ENCODE measurements around the gene CAPZA2.

CAPZA2 gene

GRCh38 chr7:116851175-116851574, 11.2 kb upstream of the CAPZA2 start:
- Histone ChIP-seq H3K36me3 (ENCODE audit: insufficient read depth, low read length) (no peaks in the 10 kb centered on the region), H3K4me3 (ENCODE audit: low read depth in 1 of 2, low read length in 2 of 2) (no peak overlapping the region), H3K27me3 (ENCODE audit: insufficient read depth, low read length, poor library complexity) (peaks cover 29% of the 10 kb centered on the region), H4K20me1 (ENCODE audit: insufficient read depth, low read length) (no peaks in the 10 kb centered on the region), H3K9me3 (ENCODE audit: insufficient read depth, low read length, severe bottlenecking) (no peaks in the 10 kb centered on the region), H3K9ac (ENCODE audit: low read depth, low read length) (no peak overlapping the region), H3K27ac (ENCODE audit: low read length) (no peak overlapping the region), H3K4me1 (ENCODE audit: insufficient read depth, low read length) (no peaks in the 10 kb centered on the region), H3K4me2 (ENCODE audit: insufficient read depth, low read length) (no peak overlapping the region), H2AFZ (ENCODE audit: low read depth, low read length) (no peak overlapping the region), H3K79me2 (ENCODE audit: insufficient read depth, low read length) (no peaks in the 10 kb centered on the region)
- ATAC-seq (ENCODE audit: insufficient read depth, low read depth) (no peak), DNase-seq (no peak)
- TF ChIP-seq EZH2 (IDR thresholded peaks at IDR 0.05; ENCODE audit: borderline replicate concordance, low read depth, low read length, severe bottlenecking): no peak
- TF ChIP-seq CTCF (IDR thresholded peaks at IDR 0.05; ENCODE audit: borderline replicate concordance, extremely low read depth, low read length, poor library complexity, severe bottlenecking): no peak

GRCh38 chr7:116851671-116852070, 10.7 kb upstream of the CAPZA2 start:
- Histone ChIP-seq H3K9ac (ENCODE audit: low read depth, low read length) (no peak overlapping the region), H3K9me3 (ENCODE audit: insufficient read depth, low read length, severe bottlenecking) (no peaks in the 10 kb centered on the region), H3K4me3 (ENCODE audit: low read depth in 1 of 2, low read length in 2 of 2) (no peak overlapping the region), H4K20me1 (ENCODE audit: insufficient read depth, low read length) (no peaks in the 10 kb centered on the region), H3K27ac (ENCODE audit: low read length) (no peak overlapping the region), H3K36me3 (ENCODE audit: insufficient read depth, low read length) (no peaks in the 10 kb centered on the region), H3K27me3 (ENCODE audit: insufficient read depth, low read length, poor library complexity) (peaks cover 33% of the 10 kb centered on the region), H3K79me2 (ENCODE audit: insufficient read depth, low read length) (no peaks in the 10 kb centered on the region), H3K4me2 (ENCODE audit: insufficient read depth, low read length) (no peak overlapping the region), H2AFZ (ENCODE audit: low read depth, low read length) (no peak overlapping the region), H3K4me1 (ENCODE audit: insufficient read depth, low read length) (no peaks in the 10 kb centered on the region)
- no peak for ATAC-seq (ENCODE audit: insufficient read depth, low read depth)
- no peak for DNase-seq
- TF ChIP-seq EZH2 (IDR thresholded peaks at IDR 0.05; ENCODE audit: borderline replicate concordance, low read depth, low read length, severe bottlenecking) (no peak), CTCF (IDR thresholded peaks at IDR 0.05; ENCODE audit: borderline replicate concordance, extremely low read depth, low read length, poor library complexity, severe bottlenecking) (no peak)

- no peaks in the 10 kb centered on the region for H3K4me1 ChIP-seq (ENCODE audit: insufficient read depth, low read length)
- TF ChIP-seq CTCF (IDR thresholded peaks at IDR 0.05; ENCODE audit: borderline replicate concordance, extremely low read depth, low read length, poor library complexity, severe bottlenecking) (no peak), EZH2 (IDR thresholded peaks at IDR 0.05; ENCODE audit: borderline replicate concordance, low read depth, low read length, severe bottlenecking) (no peak)
- no peak overlapping the region for H3K4me3 ChIP-seq (ENCODE audit: low read depth in 1 of 2, low read length in 2 of 2)
- no peak overlapping the region for H2AFZ ChIP-seq (ENCODE audit: low read depth, low read length)
- no peaks in the 10 kb centered on the region for H3K36me3 ChIP-seq (ENCODE audit: insufficient read depth, low read length)
- no peaks in the 10 kb centered on the region for H3K79me2 ChIP-seq (ENCODE audit: insufficient read depth, low read length)
- DNase-seq: no peak
- ATAC-seq (ENCODE audit: insufficient read depth, low read depth): no peak
- no peaks in the 10 kb centered on the region for H3K9me3 ChIP-seq (ENCODE audit: insufficient read depth, low read length, severe bottlenecking)
- H3K9ac ChIP-seq (ENCODE audit: low read depth, low read length): no peak overlapping the region
- no peak overlapping the region for H3K4me2 ChIP-seq (ENCODE audit: insufficient read depth, low read length)
- no peak overlapping the region for H3K27ac ChIP-seq (ENCODE audit: low read length)
- peaks cover 33% of the 10 kb centered on the region for H3K27me3 ChIP-seq (ENCODE audit: insufficient read depth, low read length, poor library complexity)
- no peaks in the 10 kb centered on the region for H4K20me1 ChIP-seq (ENCODE audit: insufficient read depth, low read length)
Measured at GRCh38 chr7:116854132-116854531, 8.3 kb upstream of the CAPZA2 start.

- H3K4me1 ChIP-seq (ENCODE audit: insufficient read depth, low read length): peaks cover 4% of the 10 kb centered on the region
- H2AFZ ChIP-seq (ENCODE audit: low read depth, low read length): no peak overlapping the region
- no peak overlapping the region for H3K9ac ChIP-seq (ENCODE audit: low read depth, low read length)
- no peaks in the 10 kb centered on the region for H3K36me3 ChIP-seq (ENCODE audit: insufficient read depth, low read length)
- ATAC-seq (ENCODE audit: insufficient read depth, low read depth) (no peak), DNase-seq (no peak)
- no peaks in the 10 kb centered on the region for H3K9me3 ChIP-seq (ENCODE audit: insufficient read depth, low read length, severe bottlenecking)
- no peak overlapping the region for H3K4me3 ChIP-seq (ENCODE audit: low read depth in 1 of 2, low read length in 2 of 2)
- no peak overlapping the region for H3K27ac ChIP-seq (ENCODE audit: low read length)
- H4K20me1 ChIP-seq (ENCODE audit: insufficient read depth, low read length): no peaks in the 10 kb centered on the region
- no peak for TF ChIP-seq EZH2 (IDR thresholded peaks at IDR 0.05; ENCODE audit: borderline replicate concordance, low read depth, low read length, severe bottlenecking)
- no peak for TF ChIP-seq CTCF (IDR thresholded peaks at IDR 0.05; ENCODE audit: borderline replicate concordance, extremely low read depth, low read length, poor library complexity, severe bottlenecking)
- no peaks in the 10 kb centered on the region for H3K79me2 ChIP-seq (ENCODE audit: insufficient read depth, low read length)
- H3K27me3 ChIP-seq (ENCODE audit: insufficient read depth, low read length, poor library complexity): peaks cover 22% of the 10 kb centered on the region
- no peak overlapping the region for H3K4me2 ChIP-seq (ENCODE audit: insufficient read depth, low read length)
Measured at GRCh38 chr7:116857052-116857451, 5.3 kb upstream of the CAPZA2 start.

Measured in DND-41 (cell line).